WTC11 (cell line): ENCODE results near the gene NTPCR.

Source experiments
- ATF2 ChIP-seq: sonication (generic); formaldehyde crosslinking; IDR thresholded peaks from 2 replicates; pipeline ENCODE4 v1.8.1; 2022; ENCODE audit warnings: low read depth, missing genetic modification reagents, borderline replicate concordance
- ATF3 ChIP-seq: sonication (generic); formaldehyde crosslinking; conservative IDR thresholded peaks from 2 replicates; pipeline ENCODE4 v1.8.1; 2022; ENCODE audit warnings: mild to moderate bottlenecking, missing genetic modification reagents
- CTCF ChIP-seq: fragments of 200-600 bp; IDR thresholded peaks from 2 replicates; pipeline ENCODE4 v1.8.0; 2022; ENCODE audit warnings: antibody characterized with exemption
- E2F5 ChIP-seq: sonication (generic); formaldehyde crosslinking; IDR thresholded peaks from 2 replicates; pipeline ENCODE4 v1.8.1; 2022; ENCODE audit warnings: mild to moderate bottlenecking, moderate library complexity, missing genetic modification reagents
- ESRRA ChIP-seq: sonication (generic); formaldehyde crosslinking; IDR thresholded peaks from 2 replicates; pipeline ENCODE4 v1.8.1; 2022; ENCODE audit warnings: mild to moderate bottlenecking, missing genetic modification reagents, borderline replicate concordance
- FOXJ3 ChIP-seq: sonication (generic); formaldehyde crosslinking; IDR thresholded peaks from 2 replicates; pipeline ENCODE4 v1.9.0; 2021; ENCODE audit warnings: missing genetic modification reagents, mild to moderate bottlenecking, borderline replicate concordance
- GABPB1 ChIP-seq: sonication (generic); formaldehyde crosslinking; IDR thresholded peaks from 2 replicates; pipeline ENCODE4 v1.8.1; 2023; ENCODE audit warnings: mild to moderate bottlenecking, missing genetic modification reagents
- JUN ChIP-seq: sonication (generic); formaldehyde crosslinking; IDR thresholded peaks from 2 replicates; pipeline ENCODE4 v1.8.0; 2023; ENCODE audit warnings: mild to moderate bottlenecking, missing genetic modification reagents
- KAT7 ChIP-seq: sonication (generic); formaldehyde crosslinking; IDR thresholded peaks from 2 replicates; pipeline ENCODE4 v1.8.1; 2023; ENCODE audit warnings: missing genetic modification reagents, mild to moderate bottlenecking, borderline replicate concordance
- NR2C2 ChIP-seq: sonication (generic); formaldehyde crosslinking; IDR thresholded peaks from 2 replicates; pipeline ENCODE4 v1.8.0; 2022; ENCODE audit warnings: mild to moderate bottlenecking, missing genetic modification reagents
- NR3C1 ChIP-seq: sonication (generic); formaldehyde crosslinking; conservative IDR thresholded peaks from 2 replicates; pipeline ENCODE4 v1.8.1; 2023; ENCODE audit warnings: low read depth, mild to moderate bottlenecking, missing genetic modification reagents
- SMAD3 ChIP-seq: sonication (generic); formaldehyde crosslinking; IDR thresholded peaks from 2 replicates; pipeline ENCODE4 v1.8.0; 2022; ENCODE audit warnings: missing genetic modification reagents, mild to moderate bottlenecking, borderline replicate concordance
- USF1 ChIP-seq: sonication (generic); formaldehyde crosslinking; IDR thresholded peaks from 2 replicates; pipeline ENCODE4 v1.8.0; 2022; ENCODE audit warnings: mild to moderate bottlenecking, missing genetic modification reagents
- ZSCAN18 ChIP-seq: fragments of 250-450 bp; sonication (Bioruptor Pico); IDR thresholded peaks from 2 replicates; pipeline ENCODE4 v2.1.2; 2022; ENCODE audit warnings: mild to moderate bottlenecking, moderate library complexity

- TF ChIP-seq CTCF (no peak), KAT7 (no peak), ATF2 (no peak), NR2C2 (CRISPR knock-in tag) (no peak), USF1 (no peak), FOXJ3 (no peak), ZSCAN18 (CRISPR knock-in tag) (no peak), ESRRA (CRISPR knock-in tag) (no peak), SMAD3 (CRISPR knock-in tag) (no peak), E2F5 (CRISPR knock-in tag) (no peak), NR3C1 (CRISPR knock-in tag) (no peak), ATF3 (no peak), JUN (CRISPR knock-in tag) (no peak), GABPB1 (no peak)
These were observed 4.4 kb downstream of the NTPCR start for GRCh38 chr1:232954594-232955365.
